ENCODE results near the gene MAST3. TPM values are rescaled to one million over a fixed set of nuclear protein-coding genes. Genes with fewer than 3 reads are reported as not detected.

The MAST3 gene
- total and polyA plus RNA-seq, 2 of the 8 experiments (the other 6 are each of a cell fraction or from before 2014, with no cell fraction given), result 3.4 to 9.0 TPM

- H3K27ac ChIP-seq (ENCODE audit: low read depth, low read length), result no peak overlapping the region
- POLR2A ChIA-PET (ENCODE audit: partially characterized antibody), result interaction anchor here (1.0 to 1.8 kb wide), 5 partner anchors 9 to 148 kb away, joined by 3 to 11 read pairs (median 3); partner anchors contain the start of gene LSM4
- H3K9ac ChIP-seq (replicated peaks in 1 of 4; ENCODE audit: extremely low read depth in 1 of 4, low read depth in 3 of 4, low read length in 3 of 4), result no peak overlapping the region
- H3K56ac ChIP-seq (replicated peaks; ENCODE audit: insufficient read length, low read depth, low read length), result no peak overlapping the region
- H4K20me1 ChIP-seq (replicated peaks in 1 of 2; ENCODE audit: control insufficient read depth in 1 of 2, insufficient read depth in 2 of 2, low read length in 2 of 2), result peaks cover 0 to 1% of the 10 kb centered on the region in 2 experiments
- FAIRE-seq (no peak), DNase-seq (ENCODE audit: low read depth in 1 of 2, low spot score in 2 of 2) (no peak)
- WGBS, 2 experiments (ENCODE audit: extremely low coverage in 1 of 2, insufficient coverage in 1 of 2, insufficient read length in 1 of 2, insufficient replicate concordance in 2 of 2, low coverage in 1 of 2, low lambda C conversion rate in 2 of 2, missing lambda C conversion rate in 1 of 2), result 84% methylated on average over 11 of the region's 11 CpGs; no CpG with 5 or more reads in 1 of the 2 experiments
- H3K4ac ChIP-seq (replicated peaks; ENCODE audit: insufficient read length, low read depth, low read length), result peak overlapping the region; percentile 66
- H4K91ac ChIP-seq (replicated peaks; ENCODE audit: insufficient read length, low read length), result no peak overlapping the region
- peaks cover 0 to 17% (median 7%) of the 10 kb centered on the region in 4 experiments; a peak in 5 of 7 replicates for H3K27me3 ChIP-seq (replicated peaks in 1 of 4; ENCODE audit: control insufficient read depth in 3 of 4, extremely low read depth in 1 of 4, insufficient read depth in 3 of 4, low read length in 3 of 4)
- H4K5ac ChIP-seq (ENCODE audit: insufficient read length, low read depth, low read length), result no peak overlapping the region
- H3K9me3 ChIP-seq (ENCODE audit: insufficient read depth in 2 of 2, low read depth in 1 of 2, low read length in 1 of 2), result no peaks in the 10 kb centered on the region
- no peaks in the 10 kb centered on the region for H3K79me2 ChIP-seq (ENCODE audit: control insufficient read depth in 1 of 2, insufficient read depth in 2 of 2, low read length in 2 of 2)
- H3K18ac ChIP-seq (ENCODE audit: extremely low read depth, low read length), result no peak overlapping the region
- no peak overlapping the region for H2BK12ac ChIP-seq (ENCODE audit: low read depth, low read length)
- CTCF ChIA-PET (ENCODE audit: partially characterized antibody), result interaction anchor here (1.0 to 4.4 kb wide), 3 partner anchors 14 to 77 kb away, joined by 3 to 21 read pairs (median 3); no protein-coding TSS in a partner anchor
- 0 out of 2 replicates have a peak overlapping the region, but pooled peaks have one; percentile 23 for H2BK5ac ChIP-seq (ENCODE audit: low read depth, low read length)
- H2AFZ ChIP-seq (ENCODE audit: low read length), result no peak overlapping the region
- no peak overlapping the region for H3K23ac ChIP-seq (ENCODE audit: insufficient read length)
- no peak overlapping the region for H2BK20ac ChIP-seq (ENCODE audit: low read length)
- no peak overlapping the region for H2AK5ac ChIP-seq (ENCODE audit: low read depth, low read length)
- no peak overlapping the region for H3K4me3 ChIP-seq (ENCODE audit: extremely low read depth in 1 of 4, insufficient read depth in 2 of 4, low read depth in 3 of 4, low read length in 4 of 4)
- H3K36me3 ChIP-seq (ENCODE audit: control insufficient read depth in 2 of 4, insufficient read depth in 4 of 4, low read length in 3 of 4), result no peaks in the 10 kb centered on the region
- no peak overlapping the region for H4K8ac ChIP-seq (ENCODE audit: extremely low read depth, insufficient read depth, low read length)
- no peak overlapping the region for H3K14ac ChIP-seq (ENCODE audit: insufficient read length)
- H3K4me1 ChIP-seq (replicated peaks in 1 of 4; ENCODE audit: control insufficient read depth in 3 of 4, insufficient read depth in 4 of 4, low read length in 3 of 4), result peaks cover 0 to 5% (median 2%) of the 10 kb centered on the region in 4 experiments; a peak in 2 of 7 replicates
- peak overlapping the region; percentile 49 for H2BK120ac ChIP-seq (replicated peaks; ENCODE audit: low read depth, low read length)
- H2BK15ac ChIP-seq (ENCODE audit: low read length), result no peak overlapping the region
- H3K4me2 ChIP-seq (ENCODE audit: insufficient read depth in 1 of 2, low read depth in 2 of 2, low read length in 2 of 2), result peak overlapping the region; percentile 61 to 81; a peak in 1 of 4 replicates
- H3K23me2 ChIP-seq (ENCODE audit: low read depth, low read length), result peaks cover 6% of the 10 kb centered on the region; the same call in 1 of the 2 replicates
- H3K79me1 ChIP-seq (ENCODE audit: low read depth, low read length), result no peaks in the 10 kb centered on the region
- no peak for TF ChIP-seq HDAC6 (IDR thresholded peaks at IDR 0.05; ENCODE audit: low read depth, low read length)
- TF ChIP-seq ZNF274 (IDR thresholded peaks at IDR 0.05; ENCODE audit: borderline replicate concordance, extremely low read depth, low read length), result no peak
- TF ChIP-seq CTBP2 (IDR thresholded peaks at IDR 0.05; ENCODE audit: borderline replicate concordance, insufficient read depth, insufficient read length, low read length), result no peak
- TF ChIP-seq HDAC2 (IDR thresholded peaks at IDR 0.05; ENCODE audit: borderline replicate concordance in 1 of 2, low read depth in 2 of 2, low read length in 2 of 2), result no peak
- TF ChIP-seq TBP (IDR thresholded peaks at IDR 0.05; ENCODE audit: low read depth, low read length), result no peak
- no peak for TF ChIP-seq GABPA (IDR thresholded peaks at IDR 0.05; ENCODE audit: borderline replicate concordance, insufficient read depth, low read length)
- TF ChIP-seq CTCF (IDR thresholded peaks at IDR 0.05; ENCODE audit: control extremely low read depth in 1 of 3, insufficient read depth in 1 of 3, low read depth in 1 of 3, low read length in 3 of 3), result no peak
Observed at GRCh38 chr19:18174983-18175382, 77.4 kb downstream of the MAST3 start.

Measured in H1 (cell line).